Endothelial cell of umbilical vein (primary cell): ENCODE data around the gene DYNC1H1. TPM values are rescaled to one million over a fixed set of nuclear protein-coding genes. Genes with fewer than 3 reads are reported as not detected.

ENCODE experiments used
- BruUV-seq: library from RNA; stranded (reverse); fragments of 400-500 nt; replicated peaks from 2 replicates; lab custom pipeline; 2021; lab: Mats Ljungman, UMichigan
- CTCF ChIA-PET: fragments of 300-600, 350-600 bp; sonication (Branson Sonifier 250); formaldehyde crosslinking; loops from one replicate; lab custom pipeline; 2021; ENCODE audit warnings: antibody characterized with exemption, inconsistent platforms; lab: Charles Lee
- POLR2A ChIA-PET: fragments of 300-600, 350-600 bp; sonication (Branson Sonifier 250); formaldehyde crosslinking; loops from one replicate; lab custom pipeline; 2021; ENCODE audit warnings: antibody characterized with exemption, inconsistent platforms; lab: Charles Lee
- DNase-seq: peaks from one replicate; pipeline ENCODE4 v3.0.0-alpha.2; 2011; ENCODE audit warnings: low read depth, low spot score
- FAIRE-seq: peaks from 2 replicates; lab custom pipeline; 2011; peaks lifted over from hg19 to GRCh38; lab: Jason Lieb, UNC
- H2AFZ ChIP-seq: 2 replicates; pipeline ENCODE4 v1.6.0; 2012; ENCODE audit warnings: low read depth, low read length, control low read depth, inconsistent platforms
- H3K27ac ChIP-seq: 2 replicates; pipeline ENCODE4 v1.5.1; 2011; ENCODE audit warnings: low read depth, mild to moderate bottlenecking, control low read depth, low read length, moderate library complexity; ENCODE audit not compliant: insufficient read depth
- H3K27me3 ChIP-seq, 2 experiments: 2 replicates each; pipeline versions ENCODE4 v1.6.0 to v1.6.1; 2011; ENCODE audit warnings: low read length in 2 of 2, mixed read lengths in 1 of 2; ENCODE audit not compliant: control insufficient read depth in 2 of 2, insufficient read depth in 2 of 2
- H3K36me3 ChIP-seq, 2 experiments: 2 replicates in 1 of 2; 3 replicates in 1 of 2; pipeline ENCODE4 v1.5.1; 2011; ENCODE audit warnings: low read length in 2 of 2, mild to moderate bottlenecking in 1 of 2, moderate library complexity in 1 of 2; ENCODE audit not compliant: control insufficient read depth in 2 of 2, insufficient read depth in 2 of 2; ENCODE audit errors: extremely low read depth in 1 of 2
- H3K4me1 ChIP-seq: 3 replicates; pipeline ENCODE4 v1.5.1; 2011; ENCODE audit warnings: mild to moderate bottlenecking, low read length; ENCODE audit not compliant: control insufficient read depth, insufficient read depth; ENCODE audit errors: extremely low read depth
- H3K4me2 ChIP-seq: 2 replicates; pipeline ENCODE4 v1.6.1; 2011; ENCODE audit warnings: low read length, control low read depth, mixed read lengths; ENCODE audit not compliant: insufficient read depth
- H3K4me3 ChIP-seq, 3 experiments: fragments of 200-600 bp in 1 of 3; sonication (generic), shearing (Covaris generic) in 1 of 3; replicated peaks in 1 of 3; 2 replicates each; pipeline ENCODE4 v1.5.1; 2011 to 2016; ENCODE audit warnings: control low read depth in 3 of 3, low read length in 3 of 3, mild to moderate bottlenecking in 2 of 3, inconsistent platforms in 1 of 3, low read depth in 1 of 3, moderate library complexity in 1 of 3; ENCODE audit not compliant: insufficient read depth in 1 of 3
- H3K79me2 ChIP-seq: 2 replicates; pipeline ENCODE4 v1.6.0; 2012; ENCODE audit warnings: low read length, inconsistent platforms; ENCODE audit not compliant: control insufficient read depth, insufficient read depth
- H3K9ac ChIP-seq: replicated peaks from 2 replicates; pipeline ENCODE3; 2011; ENCODE audit warnings: low read length, control low read depth; ENCODE audit not compliant: insufficient read depth; ENCODE audit errors: extremely low read depth
- H3K9me1 ChIP-seq: replicated peaks from 3 replicates; pipeline ENCODE4 v1.6.0; 2011; ENCODE audit warnings: mild to moderate bottlenecking, low read length; ENCODE audit not compliant: control insufficient read depth, insufficient read depth; ENCODE audit errors: extremely low read depth
- H3K9me3 ChIP-seq: replicated peaks from 2 replicates; pipeline ENCODE4 v1.5.1; 2012; ENCODE audit warnings: low read length, inconsistent platforms; ENCODE audit not compliant: control insufficient read depth, insufficient read depth
- H4K20me1 ChIP-seq: replicated peaks from 2 replicates; pipeline ENCODE3; 2011; ENCODE audit warnings: mild to moderate bottlenecking, low read length; ENCODE audit not compliant: control insufficient read depth, insufficient read depth; ENCODE audit errors: extremely low read depth
- EZH2 ChIP-seq: IDR thresholded peaks from 2 replicates; pipeline ENCODE4 v1.6.1; 2012; ENCODE audit warnings: borderline replicate concordance, low read depth, mild to moderate bottlenecking, moderate library complexity, low read length, inconsistent platforms; ENCODE audit not compliant: severe bottlenecking
- FOS ChIP-seq: IDR thresholded peaks from 2 replicates; pipeline ENCODE4 v1.6.1; 2011; ENCODE audit warnings: mild to moderate bottlenecking, low read length, moderate library complexity, borderline replicate concordance; ENCODE audit not compliant: insufficient read depth
- GATA2 ChIP-seq: IDR thresholded peaks from 2 replicates; pipeline ENCODE4 v1.7.0; 2011; ENCODE audit warnings: low read depth, mild to moderate bottlenecking, moderate library complexity, mixed read lengths, low read length; ENCODE audit not compliant: insufficient read length, insufficient read depth
- JUN ChIP-seq: IDR thresholded peaks from 2 replicates; pipeline ENCODE4 v1.6.1; 2011; ENCODE audit warnings: borderline replicate concordance, low read depth; ENCODE audit not compliant: insufficient read length, insufficient read depth
- MYC ChIP-seq: IDR thresholded peaks from one replicate; pipeline ENCODE4 v1.6.1; 2011; ENCODE audit warnings: mild to moderate bottlenecking, low read depth, low read length
- POLR2A ChIP-seq: IDR thresholded peaks from 2 replicates; pipeline ENCODE4 v1.6.1; 2012; ENCODE audit warnings: low read depth, mild to moderate bottlenecking, control low read depth, low read length
- POLR2AphosphoS5 ChIP-seq: IDR thresholded peaks from 2 replicates; pipeline ENCODE4 v1.6.1; 2012; ENCODE audit warnings: low read depth, mild to moderate bottlenecking, control low read depth, low read length, moderate library complexity; ENCODE audit not compliant: insufficient read depth
- dilution Hi-C: fragments of 300-500 bp; cut with MboI; formaldehyde crosslinking; loops from one replicate; pipeline ENCODE4 v1.15.0; 2019; ENCODE audit warnings: low sequenced_read_pairs; ENCODE audit not compliant: extremely low pct_ligation_motif_present
- intact Hi-C: fragments of 100-400 bp; cut with micrococcal nuclease; formaldehyde crosslinking; loops from one replicate; pipeline ENCODE4 v1.10.0; 2022
- polyA plus RNA-seq, 4 experiments: library from polyadenylated mRNA; depleted of rRNA in 3 of 4; stranded (reverse) in 3 of 4; unstranded in 1 of 4; fragments of >200 nt; gene quantifications; 2 replicates each; pipeline versions ENCODE4 v1.2.1 to v1.2.3, GENCODE V29; 2011 to 2012; ENCODE audit warnings: missing spikeins in 1 of 4
- total RNA-seq: library from RNA; stranded (reverse); gene quantifications from 2 replicates; pipeline ENCODE4 v1.2.3, GENCODE V29; 2021
- TF ChIP-seq, protein P1 (sequence below): IDR thresholded peaks from 2 replicates; pipeline ENCODE4 v1.6.1; 2011; ENCODE audit not compliant: insufficient read depth, insufficient read length
- TF ChIP-seq, protein P2 (sequence below), 2 donors: IDR thresholded peaks; 1 replicate in 1 of 2; 2 replicates in 1 of 2; pipeline ENCODE4 v1.5.1; 2011; ENCODE audit warnings: low read length in 2 of 2, mild to moderate bottlenecking in 2 of 2, moderate library complexity in 2 of 2, control low read depth in 1 of 2, inconsistent platforms in 1 of 2, low read depth in 1 of 2; ENCODE audit not compliant: insufficient read depth in 1 of 2; ENCODE audit errors: extremely low read depth in 1 of 2

DYNC1H1 gene
- total and polyA plus RNA-seq, 2 donors (not counting 3 experiments of a cell fraction or from before 2014, with no cell fraction given): 254 to 648 TPM

DNA sequence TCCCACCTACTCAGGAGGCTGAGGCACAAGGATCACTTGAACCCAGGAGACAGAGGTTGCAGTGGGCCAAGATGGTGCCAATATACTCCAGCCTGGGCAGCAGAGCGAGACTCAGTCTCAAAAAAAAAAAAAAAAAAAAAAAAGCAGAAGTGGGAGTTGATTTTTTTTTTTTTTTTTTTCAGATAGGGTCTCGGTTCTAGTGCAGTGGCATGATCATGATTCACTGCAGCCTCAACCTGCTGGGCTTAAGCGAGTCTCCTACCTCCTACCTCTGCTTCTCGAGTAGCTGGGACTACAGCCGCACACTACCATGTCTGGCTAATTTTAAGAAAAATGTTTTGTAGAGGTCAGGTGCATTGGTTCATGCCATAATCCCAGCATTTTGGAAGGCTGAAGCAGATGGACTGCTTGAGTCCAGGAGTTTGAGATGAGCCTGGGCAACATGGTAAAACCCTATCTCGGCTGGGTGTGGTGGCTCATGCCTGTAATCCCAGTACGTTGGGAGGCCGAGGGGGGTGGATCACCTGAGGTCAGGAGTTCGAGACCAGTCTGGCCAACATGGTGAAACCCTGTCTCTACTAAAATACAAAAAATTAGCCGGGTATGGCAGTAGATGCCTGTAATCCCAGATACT, 138.8 kb downstream of the DYNC1H1 start:
- dilution Hi-C loops: no loop called here
- Histone ChIP-seq H3K9me3 (no peaks in the 10 kb centered on the region), H3K27me3 (no peaks in the 10 kb centered on the region), H3K9me1 (no peaks in the 10 kb centered on the region), H3K4me1 (no peaks in the 10 kb centered on the region), H3K4me2 (no peak overlapping the region), H4K20me1 (no peaks in the 10 kb centered on the region), H3K79me2 (no peaks in the 10 kb centered on the region), H3K36me3 (no peaks in the 10 kb centered on the region), H3K27ac (no peak overlapping the region), H3K4me3 (no peak overlapping the region), H3K9ac (no peak overlapping the region), H2AFZ (no peak overlapping the region)
- DNase-seq (no peak), FAIRE-seq (no peak)
- ChIA-PET POLR2A (no interaction called here), CTCF (no interaction called here)
- intact Hi-C loops: no loop called here
- no TSS peak for BruUV-seq
- TF ChIP-seq POLR2A (no peak), JUN (no peak), MYC (no peak), GATA2 (no peak), FOS (no peak), POLR2AphosphoS5 (no peak), EZH2 (no peak)
- TF ChIP-seq, protein P1, sequence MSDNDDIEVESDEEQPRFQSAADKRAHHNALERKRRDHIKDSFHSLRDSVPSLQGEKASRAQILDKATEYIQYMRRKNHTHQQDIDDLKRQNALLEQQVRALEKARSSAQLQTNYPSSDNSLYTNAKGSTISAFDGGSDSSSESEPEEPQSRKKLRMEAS: no peak
- TF ChIP-seq, protein P2, sequence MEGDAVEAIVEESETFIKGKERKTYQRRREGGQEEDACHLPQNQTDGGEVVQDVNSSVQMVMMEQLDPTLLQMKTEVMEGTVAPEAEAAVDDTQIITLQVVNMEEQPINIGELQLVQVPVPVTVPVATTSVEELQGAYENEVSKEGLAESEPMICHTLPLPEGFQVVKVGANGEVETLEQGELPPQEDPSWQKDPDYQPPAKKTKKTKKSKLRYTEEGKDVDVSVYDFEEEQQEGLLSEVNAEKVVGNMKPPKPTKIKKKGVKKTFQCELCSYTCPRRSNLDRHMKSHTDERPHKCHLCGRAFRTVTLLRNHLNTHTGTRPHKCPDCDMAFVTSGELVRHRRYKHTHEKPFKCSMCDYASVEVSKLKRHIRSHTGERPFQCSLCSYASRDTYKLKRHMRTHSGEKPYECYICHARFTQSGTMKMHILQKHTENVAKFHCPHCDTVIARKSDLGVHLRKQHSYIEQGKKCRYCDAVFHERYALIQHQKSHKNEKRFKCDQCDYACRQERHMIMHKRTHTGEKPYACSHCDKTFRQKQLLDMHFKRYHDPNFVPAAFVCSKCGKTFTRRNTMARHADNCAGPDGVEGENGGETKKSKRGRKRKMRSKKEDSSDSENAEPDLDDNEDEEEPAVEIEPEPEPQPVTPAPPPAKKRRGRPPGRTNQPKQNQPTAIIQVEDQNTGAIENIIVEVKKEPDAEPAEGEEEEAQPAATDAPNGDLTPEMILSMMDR (IDR thresholded peaks at IDR 0.05; ENCODE audit: extremely low read depth in 1 of 2, insufficient read depth in 1 of 2, low read depth in 1 of 2, low read length in 2 of 2): no peak
